ENCODE measurements around the gene GJB5.
A peak's percentile ranks its signal among the peaks of the same experiment; 100 is the strongest.

GJB5 gene

DNA sequence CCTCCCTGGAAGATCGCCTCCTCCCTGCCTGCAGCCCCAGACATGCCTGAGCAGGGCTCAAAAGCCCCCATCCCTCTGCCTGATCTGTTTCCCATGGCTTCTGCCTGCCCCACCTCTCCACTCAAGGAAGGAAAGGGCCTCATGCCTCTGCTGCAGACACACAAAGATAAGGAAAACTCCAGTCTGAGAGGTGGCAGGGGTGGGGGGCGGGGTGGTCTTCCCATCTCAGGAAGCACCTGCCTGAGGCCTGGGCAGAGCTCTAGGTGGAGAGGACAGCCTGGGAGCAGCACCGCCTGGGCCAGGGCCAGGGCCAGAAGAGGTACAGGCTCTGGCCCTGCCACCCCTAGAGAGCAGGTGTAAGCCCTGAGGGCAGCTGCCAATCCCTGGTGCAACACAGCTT lies 22.1 kb downstream of the GJB5 start:
- DNase-seq (ENCODE audit: low read depth) = no peak

DNA sequence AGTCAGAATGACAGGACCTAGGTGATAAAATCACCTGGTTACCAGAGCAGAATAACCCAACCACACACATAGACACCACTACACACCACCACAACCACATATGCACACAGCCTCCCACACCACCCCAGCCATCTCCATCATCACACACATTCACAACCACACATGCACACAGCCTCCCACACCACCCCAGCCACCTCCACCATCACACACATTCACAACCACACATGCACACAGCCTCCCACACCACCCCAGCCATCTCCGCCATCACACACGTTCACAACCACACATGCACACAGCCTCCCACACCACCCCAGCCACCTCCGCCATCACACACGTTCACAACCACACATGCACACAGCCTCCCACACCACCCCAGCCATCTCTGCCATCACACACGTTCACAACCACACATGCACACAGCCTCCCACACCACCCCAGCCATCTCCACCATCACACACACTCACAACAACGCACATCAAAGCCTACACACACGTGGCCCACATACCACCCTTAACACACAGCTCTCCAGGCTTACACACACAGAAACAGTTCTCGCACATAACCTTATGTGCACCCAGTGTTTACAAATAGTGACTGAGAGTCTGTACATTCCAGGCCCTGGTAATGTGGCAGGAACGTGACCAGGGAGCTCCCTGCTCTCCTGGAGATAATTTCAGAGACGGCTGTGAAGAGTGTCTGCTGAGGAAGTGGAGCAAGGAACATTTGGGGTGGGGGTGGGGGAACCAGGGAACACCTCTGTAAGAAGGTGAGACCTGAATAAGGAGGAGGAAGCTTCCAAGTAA lies 22.9 kb downstream of the GJB5 start:
- no peak for DNase-seq (ENCODE audit: low read depth)

DNA sequence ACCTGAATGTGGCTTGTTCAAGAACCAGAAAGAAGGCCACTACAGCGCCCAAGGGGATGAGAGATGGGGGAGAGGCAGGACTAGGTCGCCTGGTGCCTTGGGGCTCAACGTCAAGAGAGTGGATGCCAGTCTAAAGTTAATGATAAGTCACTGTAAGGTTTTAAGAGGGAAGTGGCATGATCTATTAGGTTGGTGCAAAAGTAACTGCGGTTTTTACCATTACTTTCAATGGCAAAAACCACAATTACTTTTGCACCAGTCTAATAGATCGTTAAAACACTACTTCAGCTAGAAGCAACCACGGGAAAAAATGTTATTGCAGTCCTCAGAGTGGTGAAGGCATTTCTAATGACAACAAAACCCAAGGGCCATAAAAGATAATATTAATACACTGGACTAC lies 23.5 kb downstream of the GJB5 start:
- DNase-seq (ENCODE audit: low read depth) = no peak

DNA sequence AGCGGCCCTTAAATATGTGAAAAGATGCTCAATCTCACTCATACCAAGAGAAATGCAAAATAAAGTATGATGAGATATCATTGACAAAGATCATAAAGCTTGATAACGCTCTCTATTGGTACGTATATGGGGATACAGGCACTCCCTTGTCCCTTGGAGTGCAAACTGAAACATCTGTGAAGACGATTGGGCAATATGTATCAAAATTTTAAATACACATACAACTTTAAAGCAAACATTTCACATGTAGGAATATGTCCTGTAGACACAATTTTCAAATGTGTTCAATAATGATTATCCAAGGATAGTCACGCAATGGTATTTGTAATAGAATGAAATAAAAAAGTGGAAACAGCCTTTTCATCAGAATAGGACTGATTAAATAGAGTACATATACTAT lies 24.2 kb downstream of the GJB5 start:
- DNase-seq (ENCODE audit: low read depth) = no peak

DNA sequence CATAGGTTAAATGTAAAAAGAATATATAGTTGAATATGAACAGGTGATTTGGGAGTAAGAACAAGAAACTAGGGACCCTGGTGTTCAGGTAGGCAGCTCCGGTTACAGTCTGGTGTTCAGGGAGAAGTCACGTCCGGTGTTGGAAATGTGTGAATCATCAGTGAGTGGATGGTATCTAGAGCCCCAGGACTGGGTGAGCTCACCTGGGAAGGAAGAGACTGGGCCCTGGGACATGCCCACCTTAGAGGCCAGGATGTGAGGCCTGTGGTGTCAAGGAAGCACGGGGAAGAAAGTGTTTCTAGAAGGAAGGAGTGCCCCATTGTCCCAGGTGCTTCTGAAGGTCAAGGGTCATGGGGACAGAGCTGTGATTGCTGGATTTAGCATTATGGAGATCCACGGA lies 24.7 kb downstream of the GJB5 start:
- no peak for DNase-seq (ENCODE audit: low read depth)

DNA sequence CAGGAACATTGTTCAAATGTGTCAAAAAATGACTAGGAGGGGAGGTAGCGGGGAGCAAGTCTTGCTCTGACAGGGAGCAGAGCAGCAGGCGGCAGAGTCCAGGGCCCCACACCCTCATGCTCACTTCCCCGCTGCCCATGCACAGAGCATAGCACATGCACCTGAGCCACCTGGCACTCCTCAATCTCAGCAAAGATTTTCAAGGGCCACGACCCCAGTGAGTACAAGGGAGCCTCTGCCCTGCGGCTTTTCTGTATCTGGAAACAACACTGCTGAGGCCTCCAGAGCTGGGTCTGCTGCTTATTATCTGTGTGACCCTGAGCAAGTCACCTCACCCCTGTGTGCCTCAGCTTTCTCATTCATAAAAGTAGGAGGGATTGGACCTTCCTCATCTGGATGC lies 25.1 kb downstream of the GJB5 start:
- no peak for DNase-seq (ENCODE audit: low read depth)

DNA sequence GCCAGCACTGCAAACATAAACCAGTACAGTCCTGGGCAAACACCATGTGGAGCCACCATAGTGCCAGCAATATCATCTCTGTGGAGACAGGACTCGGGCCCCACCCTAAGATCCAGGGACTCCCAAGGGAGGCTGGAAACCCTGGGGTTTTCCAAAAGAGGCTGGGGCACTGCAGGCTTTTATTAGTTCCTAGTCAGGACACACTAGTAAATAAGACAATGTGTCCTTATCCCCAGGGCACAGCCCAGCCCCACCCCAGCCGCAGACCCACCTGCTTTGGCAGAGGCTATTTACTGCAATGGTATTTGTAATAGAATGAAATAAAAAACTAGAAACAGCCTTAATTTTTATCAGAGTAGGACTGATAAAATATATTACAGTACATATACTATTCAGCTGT lies 25.7 kb downstream of the GJB5 start:
- DNase-seq (ENCODE audit: low read depth) = no peak

DNA sequence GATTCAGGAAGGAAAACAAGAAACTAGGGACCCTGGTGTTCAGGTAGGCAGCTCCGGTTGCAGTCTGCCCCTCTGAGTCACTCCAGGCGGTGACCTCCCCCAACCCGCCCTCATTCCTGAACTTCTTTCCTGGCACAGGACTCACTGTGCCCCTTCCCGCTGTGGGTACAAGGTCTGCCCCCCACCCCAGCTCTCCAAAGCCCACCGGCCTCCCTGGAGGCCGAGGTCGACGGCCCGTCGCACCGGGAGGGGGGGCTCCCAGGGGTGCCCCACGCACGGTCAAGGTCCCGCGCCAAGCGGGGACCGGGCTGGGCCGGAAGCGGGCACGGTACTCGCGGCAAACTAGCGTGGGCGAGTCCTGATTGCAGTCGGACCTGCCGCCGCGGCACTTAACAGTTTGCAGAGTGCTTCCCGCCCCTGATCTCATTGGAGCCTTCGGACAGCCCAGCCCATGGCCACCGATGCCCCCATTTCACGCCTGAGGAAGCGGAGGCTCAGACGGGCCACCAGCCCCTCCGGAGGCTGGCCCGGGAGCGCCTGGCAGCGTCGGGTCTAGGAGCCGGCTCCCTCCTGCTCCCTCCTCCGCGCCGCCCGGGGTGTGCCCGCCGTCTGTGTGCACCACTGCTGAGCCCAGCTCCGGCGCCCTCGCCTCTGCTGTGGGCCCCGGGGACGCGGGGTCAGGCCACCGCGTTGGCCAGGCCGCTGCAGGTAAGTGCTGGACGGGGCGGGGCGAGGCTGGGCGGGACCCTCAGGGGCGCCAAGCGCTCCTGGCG lies 26.4 kb downstream of the GJB5 start, which contains the start of gene GJB3:
Gene GJB3, plus strand, starts transcription at position 144 of the 773 bp plus-strand sequence. CDS start 3,549 bp downstream, outside the sequence.
- no peak for DNase-seq (ENCODE audit: low read depth)

DNA sequence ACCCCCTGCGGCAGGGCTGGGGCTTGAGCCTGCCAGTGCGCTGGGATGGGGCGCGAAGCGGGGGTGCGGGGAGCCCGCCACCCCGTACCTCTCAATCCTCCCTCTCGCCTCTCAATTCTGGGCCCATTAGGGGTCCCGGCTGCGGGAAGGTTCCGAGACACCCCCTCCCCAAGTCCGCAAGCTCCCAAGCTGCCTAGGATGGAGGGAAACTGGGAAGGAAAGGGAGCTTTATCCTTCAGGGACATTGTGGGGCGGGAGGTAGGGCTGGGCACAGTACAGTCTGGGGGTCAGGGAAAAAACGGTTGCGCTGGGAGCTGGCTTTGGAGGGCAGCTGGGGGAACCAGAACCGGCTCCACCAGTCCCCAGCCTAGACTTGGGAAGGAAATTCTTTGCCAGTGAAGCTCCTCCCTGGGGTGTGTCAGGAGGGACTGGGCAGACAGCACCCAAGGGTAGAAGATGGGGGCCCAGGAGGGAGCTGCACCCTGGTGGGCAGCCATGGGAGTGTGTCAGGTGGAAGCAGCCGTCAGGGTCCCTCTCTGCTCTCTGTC lies 27.1 kb downstream of the GJB5 start:
- DNase-seq (ENCODE audit: low read depth) = no peak

DNA sequence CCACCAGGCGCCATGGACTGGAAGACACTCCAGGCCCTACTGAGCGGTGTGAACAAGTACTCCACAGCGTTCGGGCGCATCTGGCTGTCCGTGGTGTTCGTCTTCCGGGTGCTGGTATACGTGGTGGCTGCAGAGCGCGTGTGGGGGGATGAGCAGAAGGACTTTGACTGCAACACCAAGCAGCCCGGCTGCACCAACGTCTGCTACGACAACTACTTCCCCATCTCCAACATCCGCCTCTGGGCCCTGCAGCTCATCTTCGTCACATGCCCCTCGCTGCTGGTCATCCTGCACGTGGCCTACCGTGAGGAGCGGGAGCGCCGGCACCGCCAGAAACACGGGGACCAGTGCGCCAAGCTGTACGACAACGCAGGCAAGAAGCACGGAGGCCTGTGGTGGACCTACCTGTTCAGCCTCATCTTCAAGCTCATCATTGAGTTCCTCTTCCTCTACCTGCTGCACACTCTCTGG lies 29.9 kb downstream of the GJB5 start:
- DNase-seq (ENCODE audit: low read depth) = no peak

DNA sequence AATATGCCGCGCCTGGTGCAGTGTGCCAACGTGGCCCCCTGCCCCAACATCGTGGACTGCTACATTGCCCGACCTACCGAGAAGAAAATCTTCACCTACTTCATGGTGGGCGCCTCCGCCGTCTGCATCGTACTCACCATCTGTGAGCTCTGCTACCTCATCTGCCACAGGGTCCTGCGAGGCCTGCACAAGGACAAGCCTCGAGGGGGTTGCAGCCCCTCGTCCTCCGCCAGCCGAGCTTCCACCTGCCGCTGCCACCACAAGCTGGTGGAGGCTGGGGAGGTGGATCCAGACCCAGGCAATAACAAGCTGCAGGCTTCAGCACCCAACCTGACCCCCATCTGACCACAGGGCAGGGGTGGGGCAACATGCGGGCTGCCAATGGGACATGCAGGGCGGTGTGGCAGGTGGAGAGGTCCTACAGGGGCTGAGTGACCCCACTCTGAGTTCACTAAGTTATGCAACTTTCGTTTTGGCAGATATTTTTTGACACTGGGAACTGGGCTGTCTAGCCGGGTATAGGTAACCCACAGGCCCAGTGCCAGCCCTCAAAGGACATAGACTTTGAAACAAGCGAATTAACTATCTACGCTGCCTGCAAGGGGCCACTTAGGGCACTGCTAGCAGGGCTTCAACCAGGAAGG lies 30.5 kb downstream of the GJB5 start:
- no peak for DNase-seq (ENCODE audit: low read depth)

DNA sequence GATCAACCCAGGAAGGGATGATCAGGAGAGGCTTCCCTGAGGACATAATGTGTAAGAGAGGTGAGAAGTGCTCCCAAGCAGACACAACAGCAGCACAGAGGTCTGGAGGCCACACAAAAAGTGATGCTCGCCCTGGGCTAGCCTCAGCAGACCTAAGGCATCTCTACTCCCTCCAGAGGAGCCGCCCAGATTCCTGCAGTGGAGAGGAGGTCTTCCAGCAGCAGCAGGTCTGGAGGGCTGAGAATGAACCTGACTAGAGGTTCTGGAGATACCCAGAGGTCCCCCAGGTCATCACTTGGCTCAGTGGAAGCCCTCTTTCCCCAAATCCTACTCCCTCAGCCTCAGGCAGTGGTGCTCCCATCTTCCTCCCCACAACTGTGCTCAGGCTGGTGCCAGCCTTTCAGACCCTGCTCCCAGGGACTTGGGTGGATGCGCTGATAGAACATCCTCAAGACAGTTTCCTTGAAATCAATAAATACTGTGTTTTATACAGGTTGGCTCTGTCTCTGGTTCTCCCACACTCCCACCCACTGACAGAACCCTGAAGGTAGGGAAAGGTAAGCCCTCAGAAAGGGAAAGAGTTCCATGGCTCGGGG lies 31.1 kb downstream of the GJB5 start:
- no peak for DNase-seq (ENCODE audit: low read depth)

DNA sequence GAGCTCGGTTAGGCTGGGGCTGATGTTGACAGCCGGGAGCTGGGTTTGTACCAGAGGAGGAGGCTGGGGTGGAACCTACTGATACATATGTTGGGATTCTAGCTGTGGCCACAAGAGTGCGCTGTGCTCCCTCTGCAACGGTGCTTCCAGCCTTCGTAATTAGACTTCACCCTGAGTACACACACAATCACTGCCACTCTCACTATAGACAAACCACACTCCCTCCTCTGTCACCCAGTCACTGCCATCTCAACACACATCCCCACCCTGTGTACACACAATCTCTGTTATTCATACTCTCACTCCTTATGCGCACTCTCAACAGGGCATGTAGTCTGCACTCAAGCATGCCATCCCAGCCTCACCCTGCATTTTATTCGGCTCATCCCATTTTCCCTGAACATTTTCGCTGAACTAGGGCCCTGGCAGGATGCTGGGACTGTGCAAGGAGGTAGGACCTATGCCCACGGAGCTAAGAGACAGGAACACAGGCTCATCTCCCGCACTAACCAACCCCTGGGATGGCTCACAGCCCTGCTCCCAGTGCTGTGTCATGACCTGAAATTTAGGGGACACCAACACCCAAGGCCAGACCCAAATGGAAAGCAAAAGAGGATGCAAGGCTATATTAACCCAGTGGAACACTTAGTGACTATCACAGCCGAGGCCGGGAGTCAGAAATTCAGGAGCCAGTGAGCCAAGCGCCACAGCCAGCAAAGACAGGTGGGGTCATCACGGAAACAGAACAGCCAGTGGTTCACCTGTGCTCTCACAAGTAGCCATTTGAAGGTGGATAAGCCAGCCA lies 31.9 kb downstream of the GJB5 start:
- DNase-seq (ENCODE audit: low read depth) = peak; percentile 49

DNA sequence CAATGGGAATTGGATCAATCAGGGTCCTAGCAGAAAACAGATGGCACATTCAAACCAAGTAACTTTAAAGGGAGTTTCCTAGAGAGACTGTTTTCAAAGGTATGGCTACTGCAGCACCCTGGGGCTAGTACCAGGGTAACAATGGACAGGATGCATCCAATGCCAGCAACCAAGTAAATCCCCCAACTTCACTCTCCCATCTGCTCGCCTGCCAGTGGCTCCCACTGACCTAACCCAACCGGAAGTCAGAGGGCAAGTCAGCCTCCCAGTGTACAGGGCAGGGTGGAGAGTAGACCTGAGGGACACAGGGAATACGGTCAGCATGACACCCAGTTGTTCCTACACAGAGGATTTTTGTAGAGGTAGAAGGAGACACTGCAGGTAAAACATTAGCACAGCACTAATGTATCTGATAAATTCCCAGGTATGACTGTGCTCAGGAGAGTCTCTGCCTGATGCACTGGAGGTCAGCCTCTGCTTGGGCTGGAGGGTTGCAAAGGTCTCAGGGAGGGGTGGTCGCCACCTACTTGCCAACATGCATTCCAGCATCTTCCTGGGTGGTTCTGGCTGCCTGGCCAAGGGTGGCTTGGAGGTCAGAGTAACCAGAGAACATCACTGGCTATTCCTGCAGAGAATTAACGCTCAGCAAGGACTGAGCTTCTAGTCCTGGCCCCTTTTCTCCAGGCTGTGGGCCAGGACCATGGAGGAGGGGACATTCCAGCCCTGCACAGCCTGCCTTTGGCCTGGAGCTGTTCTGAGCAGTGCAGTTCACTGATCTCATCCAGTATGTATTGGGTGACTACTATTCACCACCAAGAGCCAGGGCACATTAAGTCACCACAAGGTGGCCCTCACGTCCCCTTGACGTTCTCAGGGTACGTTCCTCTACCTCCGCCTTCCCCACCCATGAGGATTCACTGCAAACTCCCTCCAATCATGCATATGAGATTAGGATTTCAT lies 32.9 kb downstream of the GJB5 start:
- no peak for DNase-seq (ENCODE audit: low read depth)

DNA sequence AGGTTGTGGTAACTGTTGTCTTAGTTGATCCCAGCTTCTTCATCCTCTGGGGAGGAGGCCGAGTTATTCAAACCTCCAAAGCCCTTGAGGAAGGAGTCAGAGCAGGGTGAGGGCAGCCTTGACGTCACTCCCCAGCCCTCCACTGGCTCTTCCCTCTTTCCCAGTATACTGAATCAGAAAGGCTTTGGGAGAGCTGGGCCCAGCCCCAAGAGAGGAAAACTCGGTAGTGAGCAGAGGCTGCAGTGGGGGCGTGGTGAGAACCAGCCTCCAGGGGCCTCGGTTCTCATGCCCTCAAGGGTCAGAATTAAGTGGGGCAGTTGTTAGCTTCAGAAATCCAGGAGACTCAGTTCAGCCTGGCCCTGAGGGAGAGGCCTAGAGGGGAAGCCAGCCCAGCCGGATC lies 36.1 kb downstream of the GJB5 start:
- no peak for DNase-seq (ENCODE audit: low read depth)

DNA sequence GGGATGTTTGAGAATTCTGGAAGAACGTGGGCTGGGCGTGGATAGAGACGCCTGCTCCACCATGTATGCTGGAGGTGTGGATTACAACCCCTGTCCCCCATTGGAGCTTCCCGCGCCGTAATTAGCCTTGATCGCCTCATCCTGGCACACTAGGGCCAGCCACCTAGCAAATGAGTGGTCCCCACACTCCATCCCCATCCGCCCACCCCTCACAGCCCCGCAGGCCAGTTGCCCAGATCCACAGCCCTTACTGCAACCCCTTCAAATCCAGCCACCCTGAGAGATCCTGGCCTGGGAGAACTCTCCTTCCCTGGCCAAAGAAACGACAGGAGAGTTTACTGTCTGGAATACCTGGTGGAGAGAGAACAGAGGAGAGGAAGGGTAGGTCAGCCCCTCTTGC lies 37.6 kb downstream of the GJB5 start:
- no peak for DNase-seq (ENCODE audit: low read depth)

DNA sequence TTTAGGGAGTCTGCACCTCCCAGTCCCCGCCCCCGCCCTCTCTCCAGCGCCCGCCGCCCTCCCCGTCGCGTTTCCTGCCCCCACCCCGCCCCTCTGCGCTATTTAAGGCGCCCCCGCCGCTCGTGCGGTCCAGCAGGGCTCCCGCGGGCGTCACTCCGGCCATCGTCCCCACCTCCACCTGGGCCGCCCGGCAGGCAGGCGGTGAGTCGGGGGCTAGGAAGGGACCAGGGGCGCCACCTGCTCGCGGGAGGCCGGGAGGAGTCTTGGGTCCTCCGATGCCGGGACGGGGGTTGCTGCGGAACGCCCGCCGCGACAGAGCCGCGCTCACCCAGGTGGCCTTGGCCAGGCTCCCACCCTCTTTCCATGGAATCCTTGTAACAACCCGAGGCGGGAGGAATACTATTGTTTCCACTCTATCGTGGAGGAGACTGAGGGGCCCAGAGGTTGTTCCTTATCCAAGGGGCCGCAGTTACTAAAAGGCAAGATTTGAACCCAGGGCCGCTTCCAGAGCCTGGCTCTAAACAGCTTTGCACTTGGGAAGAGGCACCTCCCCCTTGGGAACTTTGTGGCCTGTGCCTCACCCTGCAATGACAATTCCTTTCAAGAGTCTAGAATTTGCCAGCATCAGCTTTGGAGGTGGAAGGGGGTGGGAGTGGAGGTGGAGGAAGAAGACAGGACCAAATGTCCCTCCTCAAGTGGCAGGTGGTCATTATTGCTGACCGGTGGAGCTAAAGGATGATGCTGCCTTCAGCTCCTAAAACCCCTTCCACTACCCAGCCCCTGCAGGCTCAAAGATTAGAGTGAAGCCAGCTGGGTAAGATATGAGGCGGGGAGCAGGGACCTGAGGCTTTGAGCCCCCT lies 38.3 kb downstream of the GJB5 start, which contains the start of gene GJA4:
Gene GJA4, plus strand, starts transcription at position 132 of the 860 bp plus-strand sequence. CDS start 1,215 bp downstream, outside the sequence.
- no peak for DNase-seq (ENCODE audit: low read depth)

DNA sequence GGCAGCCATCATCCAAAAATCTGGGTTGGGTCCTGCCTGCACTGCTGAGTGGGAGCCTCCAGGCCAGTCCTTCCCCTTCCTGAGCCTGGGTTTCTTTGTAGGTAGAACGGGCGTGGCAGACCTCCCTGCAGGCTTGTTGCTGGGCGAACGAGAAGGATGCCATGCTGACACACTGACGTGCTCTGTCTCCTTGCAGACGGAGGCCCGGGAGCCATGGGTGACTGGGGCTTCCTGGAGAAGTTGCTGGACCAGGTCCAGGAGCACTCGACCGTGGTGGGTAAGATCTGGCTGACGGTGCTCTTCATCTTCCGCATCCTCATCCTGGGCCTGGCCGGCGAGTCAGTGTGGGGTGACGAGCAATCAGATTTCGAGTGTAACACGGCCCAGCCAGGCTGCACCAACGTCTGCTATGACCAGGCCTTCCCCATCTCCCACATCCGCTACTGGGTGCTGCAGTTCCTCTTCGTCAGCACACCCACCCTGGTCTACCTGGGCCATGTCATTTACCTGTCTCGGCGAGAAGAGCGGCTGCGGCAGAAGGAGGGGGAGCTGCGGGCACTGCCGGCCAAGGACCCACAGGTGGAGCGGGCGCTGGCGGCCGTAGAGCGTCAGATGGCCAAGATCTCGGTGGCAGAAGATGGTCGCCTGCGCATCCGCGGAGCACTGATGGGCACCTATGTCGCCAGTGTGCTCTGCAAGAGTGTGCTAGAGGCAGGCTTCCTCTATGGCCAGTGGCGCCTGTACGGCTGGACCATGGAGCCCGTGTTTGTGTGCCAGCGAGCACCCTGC lies 39.3 kb downstream of the GJB5 start:
- no peak for DNase-seq (ENCODE audit: low read depth)

All from activated T-cell treated with anti-CD3 and anti-CD28 coated beads for 24 hours (primary cell).